ENCODE results near the gene RPUSD3. TPM values are rescaled to one million over a fixed set of nuclear protein-coding genes. Genes with fewer than 3 reads are reported as not detected.
A peak's percentile ranks its signal among the peaks of the same experiment; 100 is the strongest.

The RPUSD3 gene
- total RNA-seq, 1 donor from 2014 or later = 18.1 TPM

GRCh38 chr3:9831253-9831652 lies 12.6 kb downstream of the RPUSD3 start:
- no peak for DNase-seq

- no peak for DNase-seq
These were observed 14.7 kb downstream of the RPUSD3 start for GRCh38 chr3:9828801-9829755.

GRCh38 chr3:9826815-9827573 lies 16.8 kb downstream of the RPUSD3 start:
- DNase-seq = no peak

- DNase-seq = no peak
These were observed 18.3 kb downstream of the RPUSD3 start for GRCh38 chr3:9825451-9826040.

- no peak for DNase-seq
These were observed 22.9 kb downstream of the RPUSD3 start for GRCh38 chr3:9820946-9821345.

- no peak for DNase-seq
These were observed 23.3 kb downstream of the RPUSD3 start for GRCh38 chr3:9820543-9820942.

- DNase-seq = no peak
These were observed 25.0 kb downstream of the RPUSD3 start for GRCh38 chr3:9818666-9819335.

- DNase-seq = no peak
These were observed 26.4 kb downstream of the RPUSD3 start for GRCh38 chr3:9817436-9817835.

- no peak for DNase-seq
These were observed 27.8 kb downstream of the RPUSD3 start for GRCh38 chr3:9815986-9816385.

GRCh38 chr3:9812870-9813483 lies 30.8 kb downstream of the RPUSD3 start:
- no peak for DNase-seq

GRCh38 chr3:9810846-9811245 lies 33.0 kb downstream of the RPUSD3 start:
- no peak for DNase-seq

- DNase-seq = no peak
These were observed 33.4 kb downstream of the RPUSD3 start for GRCh38 chr3:9810433-9810770.

GRCh38 chr3:9809615-9810432 lies 34.0 kb downstream of the RPUSD3 start, which contains the start of gene TTLL3:
Gene TTLL3, plus strand, starts transcription at chr3:9810262. Its CDS starts 400 bp downstream, at chr3:9810662.
- peak; percentile 37 for DNase-seq

GRCh38 chr3:9809239-9809614 lies 34.6 kb downstream of the RPUSD3 start:
- no peak for DNase-seq

- no peak for DNase-seq
These were observed 35.3 kb downstream of the RPUSD3 start for GRCh38 chr3:9808345-9809037.

GRCh38 chr3:9807981-9808344 lies 35.8 kb downstream of the RPUSD3 start:
- DNase-seq = no peak

GRCh38 chr3:9806688-9807589 lies 36.9 kb downstream of the RPUSD3 start:
- no peak for DNase-seq

- DNase-seq = no peak
These were observed 37.7 kb downstream of the RPUSD3 start for GRCh38 chr3:9806137-9806536.

GRCh38 chr3:9804996-9805395 lies 38.8 kb downstream of the RPUSD3 start:
- DNase-seq = no peak
